BLaER1 treated with 17β-estradiol and CSF1 and Interleukin-3, amounts not matched to agents 10 nM and 100 nM (cell line): ENCODE measurements around the gene SEMA3G.
A peak's percentile ranks its signal among the peaks of the same experiment; 100 is the strongest.

Experiments used
- H3K27ac ChIP-seq, 11 experiments: shearing (Covaris generic); formaldehyde crosslinking; 2 replicates each; pipeline ENCODE4 v1.8.1; 2022
- H3K27me3 ChIP-seq, 11 experiments: shearing (Covaris generic); formaldehyde crosslinking; 2 replicates each; pipeline ENCODE4 v1.8.1; 2022
- H3K36me3 ChIP-seq, 11 experiments: shearing (Covaris generic); formaldehyde crosslinking; 2 replicates each; pipeline ENCODE4 v1.8.1; 2022
- H3K4me1 ChIP-seq, 10 experiments: shearing (Covaris generic); formaldehyde crosslinking; 2 replicates each; pipeline ENCODE4 v1.8.1; 2022
- H3K4me2 ChIP-seq, 11 experiments: shearing (Covaris generic); formaldehyde crosslinking; 2 replicates each; pipeline ENCODE4 v1.8.1; 2022
- H3K4me3 ChIP-seq, 10 experiments: shearing (Covaris generic); formaldehyde crosslinking; 2 replicates each; pipeline ENCODE4 v1.8.1; 2022
- H3K9ac ChIP-seq, 11 experiments: shearing (Covaris generic); formaldehyde crosslinking; 2 replicates each; pipeline ENCODE4 v1.8.1; 2022
- H3K9me3 ChIP-seq, 11 experiments: shearing (Covaris generic); formaldehyde crosslinking; replicated peaks in 1 of 11; 2 replicates each; pipeline ENCODE4 v1.8.1; 2022
- H4K20me1 ChIP-seq, 11 experiments: shearing (Covaris generic); formaldehyde crosslinking; 2 replicates each; pipeline ENCODE4 v1.8.1; 2022
- Cebpa-rat ChIP-seq, 11 experiments: shearing (Covaris generic); IDR thresholded peaks; 2 replicates each; pipeline ENCODE4 v1.8.1; 2022

The SEMA3G gene

DNA sequence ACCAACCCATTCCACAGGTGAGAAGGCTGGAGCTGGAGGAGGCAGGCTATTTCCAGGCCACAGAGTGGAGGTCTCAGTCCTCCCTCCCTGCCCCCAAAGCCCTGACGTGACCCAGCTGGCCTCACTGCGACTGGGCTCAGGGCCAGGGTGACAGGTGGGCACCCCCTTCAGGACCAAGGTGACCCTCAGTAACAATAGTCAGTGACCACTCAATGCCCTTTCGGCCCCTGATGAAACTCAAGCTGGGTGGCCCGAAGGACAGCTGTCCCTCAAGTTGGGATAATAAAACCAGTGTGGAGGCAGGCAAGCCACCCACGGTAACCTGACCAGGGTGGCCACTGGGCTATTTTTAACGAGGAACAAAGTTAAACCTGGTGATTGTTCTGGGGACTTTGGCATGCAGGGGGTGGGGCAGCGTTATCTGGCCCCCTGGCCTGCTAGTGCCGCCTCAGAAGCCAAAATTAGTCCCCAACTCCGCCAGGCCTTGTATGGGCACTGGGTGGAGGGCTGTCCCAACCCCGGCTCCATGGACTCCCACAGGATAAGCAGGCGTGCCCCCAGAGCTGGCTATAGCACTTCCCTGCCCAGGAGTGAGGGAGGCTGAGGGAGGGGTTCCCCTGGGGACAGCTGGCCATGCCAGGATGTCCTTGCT is 7.8 kb upstream of the SEMA3G start:
- peaks cover 23 to 55% (median 41%) of the 10 kb centered on the region in 10 experiments for H3K4me1 ChIP-seq
- H3K36me3 ChIP-seq, result peaks cover 3 to 10% (median 8%) of the 10 kb centered on the region in 11 experiments
- H3K4me3 ChIP-seq, result no peak overlapping the region
- TF ChIP-seq Cebpa-rat (IDR thresholded peaks at IDR 0.05), result no peak
- H3K9ac ChIP-seq, result 0 out of 22 replicates have a peak overlapping the region, but pooled peaks of 1 of the 11 experiments have one; percentile 34
- peaks cover 8 to 16% (median 13%) of the 10 kb centered on the region in 11 experiments; a peak in 17 of 22 replicates for H4K20me1 ChIP-seq
- H3K27me3 ChIP-seq, result no peaks in the 10 kb centered on the region
- H3K9me3 ChIP-seq, result no peaks in the 10 kb centered on the region
- peak overlapping the region in 5 of 11 experiments; percentile 28 to 70 (median 42); a peak in 9 of 22 replicates for H3K4me2 ChIP-seq
- peak overlapping the region in 1 of 11 experiments; percentile 2; a peak in 1 of 22 replicates for H3K27ac ChIP-seq

GRCh38 chr3:52452126-52452525 is 7.2 kb upstream of the SEMA3G start:
- no peaks in the 10 kb centered on the region for H3K9me3 ChIP-seq
- no peaks in the 10 kb centered on the region for H3K27me3 ChIP-seq
- peaks cover 3 to 10% (median 8%) of the 10 kb centered on the region in 11 experiments; a peak in 14 of 22 replicates for H4K20me1 ChIP-seq
- H3K4me2 ChIP-seq, result no peak overlapping the region
- peaks cover 17 to 50% (median 35%) of the 10 kb centered on the region in 10 experiments for H3K4me1 ChIP-seq
- no peak overlapping the region for H3K4me3 ChIP-seq
- H3K9ac ChIP-seq, result no peak overlapping the region
- peaks cover 0 to 5% (median 2%) of the 10 kb centered on the region in 11 experiments; a peak in 10 of 22 replicates for H3K36me3 ChIP-seq
- TF ChIP-seq Cebpa-rat (IDR thresholded peaks at IDR 0.05), result no peak
- H3K27ac ChIP-seq, result no peak overlapping the region

- no peak for TF ChIP-seq Cebpa-rat (IDR thresholded peaks at IDR 0.05)
- Histone ChIP-seq H4K20me1 (peaks cover 0 to 9% (median 2%) of the 10 kb centered on the region in 11 experiments; a peak in 11 of 22 replicates), H3K4me3 (no peak overlapping the region), H3K4me2 (no peak overlapping the region), H3K27ac (no peak overlapping the region), H3K27me3 (peaks cover 0 to 5% (median 2%) of the 10 kb centered on the region in 11 experiments; a peak in 14 of 22 replicates), H3K4me1 (peaks cover 11 to 47% (median 31%) of the 10 kb centered on the region in 10 experiments), H3K9ac (no peak overlapping the region), H3K36me3 (no peaks in the 10 kb centered on the region), H3K9me3 (no peaks in the 10 kb centered on the region)
Measured at GRCh38 chr3:52451237-52452083, 6.6 kb upstream of the SEMA3G start.

DNA sequence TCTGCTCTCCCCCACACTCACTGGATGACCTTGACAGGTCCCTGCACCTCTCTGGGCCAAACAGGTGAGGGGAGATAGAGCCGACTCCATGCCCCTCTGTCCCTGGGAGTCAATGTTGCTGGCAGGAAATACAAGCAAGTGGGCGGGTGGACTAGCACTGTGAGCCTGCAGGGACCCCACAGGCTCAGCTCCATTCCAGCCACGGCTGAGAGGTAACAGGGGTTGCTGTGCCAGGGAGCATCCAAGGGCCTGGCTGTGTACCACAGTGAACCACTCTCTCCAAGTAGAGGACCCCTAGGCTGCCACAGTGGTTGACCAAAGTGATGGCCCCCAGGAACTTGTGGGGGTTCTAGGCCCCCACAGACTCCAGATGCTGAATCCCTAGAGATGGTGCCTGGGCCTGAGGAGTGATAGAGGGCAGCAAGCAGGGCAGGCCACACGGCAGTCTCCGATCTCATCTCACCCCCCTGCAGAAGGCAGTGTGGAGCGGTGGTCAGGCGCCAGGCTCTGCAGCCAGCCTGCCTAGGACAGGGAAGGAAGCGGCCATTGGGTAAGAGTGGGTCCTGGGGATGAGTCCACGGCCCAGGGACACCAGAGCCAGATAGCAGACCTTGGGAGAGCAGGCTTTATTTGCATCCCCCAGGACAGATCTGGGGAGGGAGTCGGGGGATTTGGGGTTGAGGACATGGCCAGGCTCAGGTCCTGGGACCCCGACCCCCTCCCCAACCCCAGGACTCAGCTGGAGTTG is 5.8 kb upstream of the SEMA3G start:
- Histone ChIP-seq H3K27me3 (peaks cover 0 to 12% (median 8%) of the 10 kb centered on the region in 11 experiments; a peak in 18 of 22 replicates), H3K4me2 (peak overlapping the region in 4 of 11 experiments; percentile 24 to 61 (median 44); a peak in 6 of 22 replicates), H3K9ac (0 out of 22 replicates have a peak overlapping the region, but pooled peaks of 1 of the 11 experiments have one; percentile 2), H4K20me1 (peaks cover 0 to 9% (median 0%) of the 10 kb centered on the region in 11 experiments; a peak in 3 of 22 replicates), H3K4me3 (no peak overlapping the region), H3K9me3 (no peaks in the 10 kb centered on the region), H3K27ac (no peak overlapping the region), H3K36me3 (no peaks in the 10 kb centered on the region), H3K4me1 (peaks cover 7 to 46% (median 29%) of the 10 kb centered on the region in 10 experiments)
- TF ChIP-seq Cebpa-rat (IDR thresholded peaks at IDR 0.05), result no peak

- TF ChIP-seq Cebpa-rat (IDR thresholded peaks at IDR 0.05), result no peak
- Histone ChIP-seq H3K27me3 (peaks cover 6 to 40% (median 24%) of the 10 kb centered on the region in 11 experiments; a peak in 21 of 22 replicates), H3K4me1 (peaks cover 28 to 53% (median 44%) of the 10 kb centered on the region in 10 experiments), H3K9ac (0 out of 22 replicates have a peak overlapping the region, but pooled peaks of 2 of the 11 experiments have one; percentile 6 to 29), H3K4me2 (peak overlapping the region in 1 of 11 experiments; percentile 8; a peak in 1 of 22 replicates), H3K27ac (no peak overlapping the region), H3K36me3 (no peaks in the 10 kb centered on the region), H3K9me3 (no peaks in the 10 kb centered on the region), H3K4me3 (no peak overlapping the region), H4K20me1 (peaks cover 0 to 34% (median 16%) of the 10 kb centered on the region in 11 experiments; a peak in 12 of 22 replicates)
Measured at GRCh38 chr3:52447512-52448355, 2.8 kb upstream of the SEMA3G start.

- H3K9ac ChIP-seq, result no peak overlapping the region
- no peak overlapping the region for H3K4me3 ChIP-seq
- H4K20me1 ChIP-seq, result peaks cover 0 to 39% (median 24%) of the 10 kb centered on the region in 11 experiments; a peak in 13 of 22 replicates
- peaks cover 33 to 59% (median 44%) of the 10 kb centered on the region in 10 experiments for H3K4me1 ChIP-seq
- peak overlapping the region in 4 of 11 experiments; percentile 6 to 28 (median 12); a peak in 3 of 22 replicates for H3K4me2 ChIP-seq
- no peaks in the 10 kb centered on the region for H3K9me3 ChIP-seq
- TF ChIP-seq Cebpa-rat (IDR thresholded peaks at IDR 0.05), result no peak
- H3K27me3 ChIP-seq, result peaks cover 6 to 49% (median 33%) of the 10 kb centered on the region in 11 experiments; a peak in 21 of 22 replicates
- no peak overlapping the region for H3K27ac ChIP-seq
- peaks cover 0 to 2% (median 0%) of the 10 kb centered on the region in 11 experiments; a peak in 3 of 22 replicates for H3K36me3 ChIP-seq
Measured at GRCh38 chr3:52446631-52447511, 2.0 kb upstream of the SEMA3G start.

DNA sequence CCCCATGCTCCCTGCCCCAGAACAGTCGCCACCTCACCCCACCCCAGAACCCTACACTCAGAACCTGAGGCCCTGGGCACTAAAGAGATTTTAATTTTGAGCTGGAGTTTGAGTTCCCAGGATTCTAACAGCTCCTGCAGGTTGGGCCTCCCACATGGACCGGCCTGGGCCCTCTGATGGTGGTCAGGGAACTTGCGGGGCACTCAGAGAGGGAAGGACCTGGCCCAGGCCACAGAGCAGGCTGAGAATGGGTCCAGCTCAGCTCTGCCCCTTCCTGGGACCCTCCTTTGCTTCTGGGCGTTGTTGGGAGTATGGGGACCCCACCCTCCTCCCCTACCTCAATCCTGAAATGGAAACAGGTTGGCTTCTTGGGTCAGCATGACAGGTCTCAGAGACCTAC is 1.1 kb upstream of the SEMA3G start:
- TF ChIP-seq Cebpa-rat (IDR thresholded peaks at IDR 0.05), result no peak
- H3K9ac ChIP-seq, result no peak overlapping the region; a peak in 1 of 22 replicates
- peaks cover 0 to 10% (median 0%) of the 10 kb centered on the region in 11 experiments; a peak in 5 of 22 replicates for H3K36me3 ChIP-seq
- peak overlapping the region in 4 of 11 experiments; percentile 7 to 77 (median 23); a peak in 1 of 22 replicates for H3K4me2 ChIP-seq
- peaks cover 33 to 66% (median 45%) of the 10 kb centered on the region in 10 experiments for H3K4me1 ChIP-seq
- H4K20me1 ChIP-seq, result peaks cover 0 to 42% (median 25%) of the 10 kb centered on the region in 11 experiments; a peak in 13 of 22 replicates
- peaks cover 6 to 56% (median 41%) of the 10 kb centered on the region in 11 experiments; a peak in 21 of 22 replicates for H3K27me3 ChIP-seq
- no peaks in the 10 kb centered on the region for H3K9me3 ChIP-seq
- H3K4me3 ChIP-seq, result no peak overlapping the region
- H3K27ac ChIP-seq, result no peak overlapping the region
